ENCODE measurements around the gene MTR. TPM values are rescaled to one million over a fixed set of nuclear protein-coding genes. Genes with fewer than 3 reads are reported as not detected.

MTR gene
- total RNA-seq, 1 donor from 2014 or later, result 37.1 TPM

- Mint-ChIP-seq H3K27ac (no peak overlapping the region), H3K4me3 (no peak overlapping the region), H3K36me3 (ENCODE audit: low read depth) (peaks cover 88% of the 10 kb centered on the region), H3K27me3 (no peaks in the 10 kb centered on the region), H3K4me1 (no peaks in the 10 kb centered on the region), H3K9me3 (no peaks in the 10 kb centered on the region)
- TF ChIP-seq CTCF (IDR thresholded peaks at IDR 0.05), result no peak
- intact Hi-C loops (cut with micrococcal nuclease), result no loop called here
- DNase-seq, result no peak
- no peak for ATAC-seq (ENCODE audit: low read depth)
- ChIA-PET POLR2A (no interaction called here), CTCF (no interaction called here)
These were observed 42.0 kb downstream of the MTR start for GRCh38 chr1:236837115-236837514.

GRCh38 chr1:236837897-236838296, 42.8 kb downstream of the MTR start:
- TF ChIP-seq CTCF (IDR thresholded peaks at IDR 0.05), result no peak
- POLR2A ChIA-PET, result no interaction called here
- CTCF ChIA-PET, result no interaction called here
- H3K27me3 Mint-ChIP-seq, result no peaks in the 10 kb centered on the region
- H3K4me1 Mint-ChIP-seq, result no peaks in the 10 kb centered on the region
- no peaks in the 10 kb centered on the region for H3K9me3 Mint-ChIP-seq
- ATAC-seq (ENCODE audit: low read depth) (no peak), DNase-seq (no peak)
- H3K27ac Mint-ChIP-seq, result no peak overlapping the region
- H3K36me3 Mint-ChIP-seq (ENCODE audit: low read depth), result peaks cover 84% of the 10 kb centered on the region
- intact Hi-C loops (cut with micrococcal nuclease), result no loop called here
- no peak overlapping the region for H3K4me3 Mint-ChIP-seq

GRCh38 chr1:236841341-236841740, 46.2 kb downstream of the MTR start:
- Mint-ChIP-seq H3K27me3 (no peaks in the 10 kb centered on the region), H3K27ac (no peak overlapping the region), H3K4me3 (no peak overlapping the region), H3K36me3 (ENCODE audit: low read depth) (peaks cover 51% of the 10 kb centered on the region), H3K4me1 (no peaks in the 10 kb centered on the region), H3K9me3 (no peaks in the 10 kb centered on the region)
- no peak for TF ChIP-seq CTCF (IDR thresholded peaks at IDR 0.05)
- CTCF ChIA-PET, result no interaction called here
- intact Hi-C loops (cut with micrococcal nuclease), result no loop called here
- POLR2A ChIA-PET, result interaction anchor here (0.7 kb wide), 1 partner anchor 52 kb away, joined by 3 read pairs; no protein-coding TSS in a partner anchor
- DNase-seq (no peak), ATAC-seq (ENCODE audit: low read depth) (no peak)

GRCh38 chr1:236844499-236845271, 49.6 kb downstream of the MTR start:
- H3K36me3 Mint-ChIP-seq (ENCODE audit: low read depth), result peaks cover 55% of the 10 kb centered on the region
- no peak overlapping the region for H3K27ac Mint-ChIP-seq
- no peak overlapping the region for H3K4me3 Mint-ChIP-seq
- no peaks in the 10 kb centered on the region for H3K9me3 Mint-ChIP-seq
- no peaks in the 10 kb centered on the region for H3K27me3 Mint-ChIP-seq
- ATAC-seq (ENCODE audit: low read depth), result no peak
- CTCF ChIA-PET, result no interaction called here
- no peak for DNase-seq
- POLR2A ChIA-PET, result no interaction called here
- intact Hi-C loops (cut with micrococcal nuclease), result no loop called here
- no peaks in the 10 kb centered on the region for H3K4me1 Mint-ChIP-seq
- no peak for TF ChIP-seq CTCF (IDR thresholded peaks at IDR 0.05)

GRCh38 chr1:236845830-236846229, 50.7 kb downstream of the MTR start:
- no peak for TF ChIP-seq CTCF (IDR thresholded peaks at IDR 0.05)
- Mint-ChIP-seq H3K36me3 (ENCODE audit: low read depth) (peaks cover 52% of the 10 kb centered on the region), H3K9me3 (no peaks in the 10 kb centered on the region), H3K4me3 (no peak overlapping the region), H3K27ac (no peak overlapping the region), H3K27me3 (no peaks in the 10 kb centered on the region), H3K4me1 (no peaks in the 10 kb centered on the region)
- CTCF ChIA-PET, result no interaction called here
- ATAC-seq (ENCODE audit: low read depth) (no peak), DNase-seq (no peak)
- intact Hi-C loops (cut with micrococcal nuclease), result no loop called here
- POLR2A ChIA-PET, result no interaction called here
